HG02938 (cell line): ENCODE data around the gene EXOC8.
A peak's percentile ranks its signal among the peaks of the same experiment; 100 is the strongest.

Experiments used
- ATAC-seq: cut with Tn5 transposase; IDR thresholded peaks from one replicate; pipeline ENCODE4 v1.9.1; 2021; ENCODE audit warnings: mild to moderate bottlenecking, moderate library complexity; ENCODE audit not compliant: unreplicated experiment

The EXOC8 gene

DNA sequence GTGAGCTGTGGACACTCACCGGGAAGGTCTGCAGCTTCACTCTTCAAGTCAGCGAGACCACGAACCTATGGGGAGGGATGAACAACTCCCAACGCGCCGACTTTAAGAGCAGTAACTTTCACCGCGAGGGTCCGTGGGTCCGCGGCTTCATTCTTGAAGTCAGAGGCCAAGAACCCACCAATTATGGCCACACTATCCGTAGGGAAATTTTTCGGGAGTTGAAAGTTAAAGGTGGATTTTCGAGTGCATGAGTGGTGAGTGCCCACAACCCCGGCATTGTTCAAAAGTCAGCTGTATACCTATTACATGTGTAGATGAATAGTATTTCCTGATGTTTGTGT lies 19.7 kb downstream of the EXOC8 start:
- ATAC-seq, result no peak

GRCh38 chr1:231317306-231318014 lies 20.2 kb downstream of the EXOC8 start:
- ATAC-seq, result no peak

DNA sequence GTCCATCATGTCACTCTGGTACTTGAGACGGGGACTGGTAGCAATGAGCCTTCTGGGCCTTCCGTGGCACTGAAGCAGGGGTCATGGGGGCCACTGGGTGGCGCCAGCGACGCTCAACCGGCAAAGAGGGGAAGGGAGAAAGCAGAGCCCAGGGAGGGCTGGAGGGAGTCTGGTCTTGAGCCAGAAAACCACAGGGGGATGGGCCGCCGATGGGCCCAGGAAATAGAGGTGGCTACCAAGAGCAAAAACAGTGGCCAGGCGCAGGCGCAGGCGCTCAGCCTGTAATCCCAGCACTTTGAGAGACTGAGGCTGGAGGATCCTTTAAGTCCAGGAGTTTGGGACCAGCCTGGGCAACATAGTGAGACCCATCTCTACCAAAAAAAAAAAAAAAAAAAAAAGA lies 21.8 kb downstream of the EXOC8 start:
- ATAC-seq, result peak; percentile 61

DNA sequence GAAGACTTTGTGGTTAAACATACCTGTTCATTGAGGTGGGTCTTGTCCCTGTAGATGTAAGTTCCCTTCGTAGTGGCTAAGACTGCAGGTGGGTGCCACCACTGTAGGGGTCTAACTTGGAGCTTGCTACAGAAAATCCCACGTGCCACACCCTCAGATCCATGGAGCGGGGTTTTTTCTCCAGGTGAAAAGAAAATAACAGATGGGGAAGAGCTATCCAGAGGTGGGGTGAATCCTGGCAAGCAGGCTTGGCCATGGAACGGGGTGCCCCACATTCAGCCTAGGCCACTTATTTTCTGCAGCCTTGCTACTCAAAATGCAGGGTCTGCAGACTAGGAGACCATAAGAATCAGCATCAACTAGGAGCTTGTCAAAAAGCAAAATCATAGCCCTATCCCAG lies 24.0 kb downstream of the EXOC8 start:
- ATAC-seq, result no peak

GRCh38 chr1:231312432-231312788 lies 25.2 kb downstream of the EXOC8 start:
- no peak for ATAC-seq

GRCh38 chr1:231311720-231312431 lies 25.8 kb downstream of the EXOC8 start:
- no peak for ATAC-seq

- no peak for ATAC-seq
Observed at GRCh38 chr1:231310391-231310934, 27.2 kb downstream of the EXOC8 start.

DNA sequence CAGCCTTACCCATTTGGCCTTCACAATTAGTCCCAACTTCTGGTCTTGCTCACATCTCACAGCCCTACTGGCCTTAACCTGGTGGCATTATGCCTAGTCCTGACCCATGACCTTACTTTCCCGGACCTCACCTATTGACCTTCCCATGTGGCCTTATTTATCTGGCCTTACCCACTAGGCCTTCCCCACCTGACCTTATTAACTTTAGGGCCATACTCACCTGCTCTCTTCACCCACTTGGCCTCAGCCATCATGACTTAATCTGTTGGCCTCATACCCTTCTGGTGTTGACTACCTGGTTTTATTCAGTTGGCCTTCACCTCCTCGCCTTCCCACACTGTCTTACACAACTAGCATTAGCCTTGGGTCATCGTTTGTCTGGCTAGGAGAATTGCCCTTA lies 35.7 kb downstream of the EXOC8 start:
- ATAC-seq, result no peak

DNA sequence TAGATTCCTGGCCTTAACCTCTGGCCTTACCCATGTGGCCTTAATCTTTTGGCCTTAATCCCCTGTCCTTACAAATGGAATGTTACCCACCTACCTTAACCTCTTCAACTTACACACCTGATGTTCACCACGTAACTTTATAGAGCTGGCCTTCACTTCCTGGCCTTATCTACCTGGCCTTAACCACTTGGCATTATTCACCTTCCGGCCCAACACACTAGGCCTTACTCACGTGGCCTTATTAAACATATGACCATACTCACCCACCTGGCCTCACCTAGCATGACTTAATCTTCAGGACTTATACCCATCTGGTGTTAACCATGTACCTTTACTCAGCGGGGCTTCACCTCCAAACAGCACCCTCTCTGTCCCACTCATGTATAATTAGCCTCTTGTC lies 41.7 kb downstream of the EXOC8 start:
- ATAC-seq, result no peak

DNA sequence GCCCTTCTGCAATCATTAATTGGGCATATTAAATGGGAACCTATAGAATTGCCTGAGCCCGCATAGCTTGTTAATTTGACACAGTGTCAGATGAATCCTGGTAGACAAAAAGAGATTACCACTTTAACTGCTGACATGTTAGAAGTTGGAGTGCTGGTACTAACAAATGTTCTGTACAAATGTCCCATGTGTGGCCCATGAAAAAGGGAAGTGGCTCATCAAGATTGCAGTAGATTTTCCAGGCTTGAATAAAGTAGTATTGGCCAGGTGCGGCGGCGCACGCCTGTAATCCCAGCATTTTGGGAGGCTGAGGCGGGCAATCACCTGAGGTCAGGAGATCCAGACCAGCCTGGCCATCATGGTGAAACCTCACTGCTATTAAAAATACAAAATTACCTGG lies 51.0 kb downstream of the EXOC8 start:
- no peak for ATAC-seq

DNA sequence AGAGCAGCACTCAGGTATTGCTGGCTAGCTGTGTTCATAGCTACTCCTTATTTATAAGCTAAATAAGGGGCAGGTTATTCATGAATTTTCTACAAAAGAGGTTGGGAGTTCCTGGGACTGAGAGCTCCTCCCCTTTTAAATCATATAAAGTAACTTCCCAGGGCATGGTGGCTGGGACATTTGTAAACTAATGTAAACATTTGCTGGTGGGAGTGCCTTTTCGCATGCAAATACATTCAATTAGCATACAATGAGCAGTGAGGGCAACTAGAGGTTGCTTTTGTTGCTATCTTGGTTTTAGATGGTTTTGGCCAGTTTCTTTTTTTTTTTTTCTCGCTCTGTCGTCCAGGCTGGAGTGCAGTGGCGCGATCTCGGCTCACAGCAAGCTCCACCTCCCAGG lies 53.2 kb downstream of the EXOC8 start:
- no peak for ATAC-seq
